ENCODE results near the gene UGT2A2.

The UGT2A2 gene

DNA sequence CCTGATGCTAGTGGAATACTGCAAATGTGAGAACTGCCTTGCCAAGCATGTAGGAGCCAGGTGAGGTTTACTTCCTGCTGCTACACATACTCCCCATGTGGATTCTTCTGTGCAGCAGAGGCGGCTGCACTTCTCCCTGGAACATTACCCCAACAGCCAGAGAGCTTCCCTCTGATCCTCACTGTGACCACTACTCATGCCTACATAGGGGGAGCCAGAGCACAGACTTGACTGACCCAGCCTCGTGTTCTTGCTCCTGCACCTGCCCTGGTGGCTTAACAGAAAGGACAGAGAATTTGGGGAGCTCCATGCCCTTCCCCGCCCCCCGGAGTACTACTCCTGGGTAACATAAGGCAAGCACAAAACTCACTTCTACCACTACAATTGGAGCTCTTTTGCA lies 38.4 kb downstream of the UGT2A2 start:
- H3K4me3 ChIP-seq (replicated peaks; ENCODE audit: low read depth, low read length) = no peak overlapping the region
- no peak for DNase-seq (ENCODE audit: low read depth)
- TF ChIP-seq, protein P1, sequence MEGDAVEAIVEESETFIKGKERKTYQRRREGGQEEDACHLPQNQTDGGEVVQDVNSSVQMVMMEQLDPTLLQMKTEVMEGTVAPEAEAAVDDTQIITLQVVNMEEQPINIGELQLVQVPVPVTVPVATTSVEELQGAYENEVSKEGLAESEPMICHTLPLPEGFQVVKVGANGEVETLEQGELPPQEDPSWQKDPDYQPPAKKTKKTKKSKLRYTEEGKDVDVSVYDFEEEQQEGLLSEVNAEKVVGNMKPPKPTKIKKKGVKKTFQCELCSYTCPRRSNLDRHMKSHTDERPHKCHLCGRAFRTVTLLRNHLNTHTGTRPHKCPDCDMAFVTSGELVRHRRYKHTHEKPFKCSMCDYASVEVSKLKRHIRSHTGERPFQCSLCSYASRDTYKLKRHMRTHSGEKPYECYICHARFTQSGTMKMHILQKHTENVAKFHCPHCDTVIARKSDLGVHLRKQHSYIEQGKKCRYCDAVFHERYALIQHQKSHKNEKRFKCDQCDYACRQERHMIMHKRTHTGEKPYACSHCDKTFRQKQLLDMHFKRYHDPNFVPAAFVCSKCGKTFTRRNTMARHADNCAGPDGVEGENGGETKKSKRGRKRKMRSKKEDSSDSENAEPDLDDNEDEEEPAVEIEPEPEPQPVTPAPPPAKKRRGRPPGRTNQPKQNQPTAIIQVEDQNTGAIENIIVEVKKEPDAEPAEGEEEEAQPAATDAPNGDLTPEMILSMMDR (IDR thresholded peaks at IDR 0.05; ENCODE audit: low read length, missing control alignments) = no peak

GRCh38 chr4:69600013-69600412 lies 39.4 kb downstream of the UGT2A2 start:
- TF ChIP-seq, protein P1 (IDR thresholded peaks at IDR 0.05; ENCODE audit: low read length, missing control alignments) = no peak
- H3K4me3 ChIP-seq (replicated peaks; ENCODE audit: low read depth, low read length) = no peak overlapping the region
- DNase-seq (ENCODE audit: low read depth) = no peak

DNA sequence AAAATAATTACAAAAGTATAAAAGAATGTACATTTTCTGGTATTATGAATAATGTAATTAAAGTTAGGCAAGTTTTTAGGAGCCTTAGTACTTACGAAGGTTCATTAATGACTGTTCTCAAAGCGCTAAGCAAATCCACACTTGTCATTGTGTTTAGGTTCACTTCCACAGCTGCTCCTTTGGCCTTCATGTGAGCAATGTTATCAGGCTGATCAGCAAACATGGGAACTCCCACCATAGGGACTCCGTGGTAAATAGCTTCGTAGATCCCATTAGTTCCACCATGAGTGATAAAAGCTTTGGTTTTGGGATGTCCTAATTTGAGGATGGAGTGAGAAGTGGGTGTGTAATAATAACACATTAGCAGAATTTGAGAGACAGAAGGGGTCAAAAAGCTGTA lies 45.1 kb downstream of the UGT2A2 start:
- TF ChIP-seq, protein P1 (IDR thresholded peaks at IDR 0.05; ENCODE audit: low read length, missing control alignments) = no peak
- H3K4me3 ChIP-seq (replicated peaks; ENCODE audit: low read depth, low read length) = no peak overlapping the region
- no peak for DNase-seq (ENCODE audit: low read depth)

DNA sequence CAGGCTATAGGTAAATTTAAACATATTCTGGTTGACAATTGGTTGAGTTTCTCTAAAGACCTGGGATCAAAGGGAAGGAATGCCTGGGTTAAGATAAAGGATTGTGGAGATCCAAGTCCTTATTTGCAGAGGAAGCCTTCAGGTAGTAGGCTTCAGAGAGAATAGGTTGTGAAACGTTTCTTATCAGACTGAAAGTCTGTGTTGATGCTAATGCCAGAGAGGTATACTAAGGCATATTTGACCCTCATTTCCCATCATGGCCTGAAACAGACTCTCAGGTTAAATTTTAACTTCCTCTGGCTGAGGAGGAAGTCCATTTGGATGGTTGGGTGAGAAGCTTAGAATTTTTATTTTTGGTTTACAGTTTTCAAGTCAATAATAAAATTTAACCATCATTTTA lies 48.1 kb downstream of the UGT2A2 start:
- no peak for DNase-seq (ENCODE audit: low read depth)
- TF ChIP-seq, protein P1 (IDR thresholded peaks at IDR 0.05; ENCODE audit: low read length, missing control alignments) = no peak
- no peak overlapping the region for H3K4me3 ChIP-seq (replicated peaks; ENCODE audit: low read depth, low read length)

GRCh38 chr4:69589884-69590283 lies 49.6 kb downstream of the UGT2A2 start:
- TF ChIP-seq, protein P1 (IDR thresholded peaks at IDR 0.05; ENCODE audit: low read length, missing control alignments) = no peak
- no peak for DNase-seq (ENCODE audit: low read depth)
- H3K4me3 ChIP-seq (replicated peaks; ENCODE audit: low read depth, low read length) = no peak overlapping the region

GRCh38 chr4:69584135-69584534 lies 55.3 kb downstream of the UGT2A2 start:
- TF ChIP-seq, protein P1 (IDR thresholded peaks at IDR 0.05; ENCODE audit: low read length, missing control alignments) = no peak
- H3K4me3 ChIP-seq (replicated peaks; ENCODE audit: low read depth, low read length) = no peak overlapping the region
- no peak for DNase-seq (ENCODE audit: low read depth)

DNA sequence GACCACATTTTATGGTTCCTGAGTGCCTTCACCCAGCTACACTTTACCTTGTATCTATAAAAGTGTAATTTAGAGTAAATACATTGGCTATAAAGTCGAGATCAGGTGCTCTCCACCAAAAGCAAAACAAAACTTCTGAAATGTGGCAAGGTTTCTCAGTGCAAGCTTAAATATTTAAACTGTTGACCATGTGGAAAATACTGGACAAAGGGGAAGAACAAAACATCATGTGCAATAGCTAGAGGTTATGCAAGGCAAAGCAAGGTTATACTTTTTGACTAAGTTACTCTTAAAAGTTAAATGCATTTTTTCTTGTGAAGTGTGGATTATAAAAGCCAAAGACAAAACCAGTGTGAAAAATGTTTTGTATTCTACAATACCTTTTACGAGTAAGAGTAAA lies 55.9 kb downstream of the UGT2A2 start:
- TF ChIP-seq, protein P1 (IDR thresholded peaks at IDR 0.05; ENCODE audit: low read length, missing control alignments) = no peak
- H3K4me3 ChIP-seq (replicated peaks; ENCODE audit: low read depth, low read length) = no peak overlapping the region
- DNase-seq (ENCODE audit: low read depth) = no peak

All from fibroblast of pulmonary artery (primary cell).